Glutamatergic neuron (in vitro differentiated cells): ENCODE measurements around the gene CHN2. TPM values are rescaled to one million over a fixed set of nuclear protein-coding genes. Genes with fewer than 3 reads are reported as not detected.

Source experiments
- DNase-seq: peaks from one replicate; pipeline ENCODE4 v3.0.0; 2022
- H3K27ac Mint-ChIP-seq: one replicate; pipeline ENCODE4 v1.8.0; 2020; ENCODE audit warnings: mild to moderate bottlenecking, mixed read lengths, inconsistent platforms; ENCODE audit not compliant: unreplicated experiment
- H3K27me3 Mint-ChIP-seq: one replicate; pipeline ENCODE4 v1.8.0; 2020; ENCODE audit warnings: mild to moderate bottlenecking, moderate library complexity, mixed read lengths, inconsistent platforms; ENCODE audit not compliant: unreplicated experiment
- H3K36me3 Mint-ChIP-seq: one replicate; pipeline ENCODE4 v1.8.0; 2020; ENCODE audit warnings: mild to moderate bottlenecking, mixed read lengths, inconsistent platforms; ENCODE audit not compliant: unreplicated experiment
- H3K4me1 Mint-ChIP-seq: one replicate; pipeline ENCODE4 v1.8.0; 2020; ENCODE audit warnings: mild to moderate bottlenecking, low read depth, mixed read lengths, inconsistent platforms; ENCODE audit not compliant: unreplicated experiment
- H3K4me3 Mint-ChIP-seq: one replicate; pipeline ENCODE4 v1.8.0; 2020; ENCODE audit warnings: mild to moderate bottlenecking, mixed read lengths, inconsistent platforms; ENCODE audit not compliant: unreplicated experiment
- H3K9me3 Mint-ChIP-seq: one replicate; pipeline ENCODE4 v1.8.0; 2020; ENCODE audit warnings: mild to moderate bottlenecking, moderate library complexity, mixed read lengths, inconsistent platforms; ENCODE audit not compliant: unreplicated experiment
- CTCF ChIP-seq: fragments of 200-600 bp; sonication (generic); IDR thresholded peaks from one replicate; pipeline ENCODE4 v1.5.0; 2021; ENCODE audit not compliant: partially characterized antibody, unreplicated experiment
- total RNA-seq: library from RNA; stranded (reverse); fragmentation: NEBNext Ultra II Directional; extraction: Animal tissue kit (Norgen Biotek cat#: 25700); gene quantifications from one replicate; pipeline ENCODE4 v1.2.1, GENCODE V29; 2021; ENCODE audit not compliant: unreplicated experiment

Gene CHN2
- total RNA-seq, 1 donor from 2014 or later, result 63.2 TPM

DNA sequence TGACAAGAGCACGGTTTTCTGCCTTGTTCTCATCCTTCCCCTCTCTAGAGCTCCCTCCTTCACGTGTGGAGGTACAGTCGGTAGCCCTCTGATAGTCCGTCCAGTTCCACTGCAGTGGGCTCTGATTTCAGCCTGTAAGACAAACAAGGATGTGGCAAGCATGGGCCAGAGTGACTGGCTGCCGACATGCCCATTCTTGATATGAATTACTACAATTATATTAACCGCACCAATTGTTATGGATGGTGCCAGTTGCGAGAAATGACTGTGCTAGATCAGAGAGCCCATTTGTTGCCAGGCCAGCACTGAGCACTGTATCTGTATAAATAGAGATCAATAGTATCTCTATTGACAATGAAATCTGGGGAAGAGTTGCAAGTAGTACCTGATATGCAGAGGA, 146.6 kb downstream of the CHN2 start:
- H3K27ac Mint-ChIP-seq, result no peak overlapping the region
- no peak overlapping the region for H3K4me3 Mint-ChIP-seq
- no peaks in the 10 kb centered on the region for H3K36me3 Mint-ChIP-seq

GRCh38 chr7:29342761-29343160, 148.2 kb downstream of the CHN2 start:
- Mint-ChIP-seq H3K4me1 (peaks cover 11% of the 10 kb centered on the region), H3K9me3 (peaks cover 2% of the 10 kb centered on the region), H3K27me3 (no peaks in the 10 kb centered on the region), H3K27ac (no peak overlapping the region), H3K4me3 (no peak overlapping the region), H3K36me3 (no peaks in the 10 kb centered on the region)
- DNase-seq, result no peak
- TF ChIP-seq CTCF, result no peak

More for the DNA sequence above, 146.6 kb downstream of the CHN2 start:
- Mint-ChIP-seq H3K9me3 (no peaks in the 10 kb centered on the region), H3K27me3 (peaks cover 2% of the 10 kb centered on the region), H3K4me1 (peaks cover 16% of the 10 kb centered on the region)
- DNase-seq, result no peak
- no peak for TF ChIP-seq CTCF

DNA sequence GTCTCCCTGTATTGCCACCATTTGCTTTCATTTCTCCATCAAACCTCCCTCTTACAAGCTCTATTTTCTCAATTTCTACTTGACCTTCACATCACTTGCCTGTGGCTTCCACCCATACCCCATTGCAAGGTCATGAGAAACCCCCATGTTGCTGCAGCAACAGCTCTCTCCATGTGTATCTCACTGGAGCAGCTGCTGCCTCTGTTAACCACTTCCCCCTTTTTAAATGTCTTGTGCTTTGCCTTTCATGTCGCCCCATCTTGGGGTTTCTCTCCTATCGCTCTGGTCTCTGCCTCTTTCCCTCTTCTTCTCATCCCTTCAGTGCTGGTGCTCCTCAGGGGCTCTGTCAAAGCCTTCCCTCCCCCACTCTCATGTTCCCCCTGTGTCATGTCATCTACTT, 148.8 kb downstream of the CHN2 start:
- no peak overlapping the region for H3K4me3 Mint-ChIP-seq
- H3K9me3 Mint-ChIP-seq, result peaks cover 2% of the 10 kb centered on the region
- peaks cover 12% of the 10 kb centered on the region for H3K4me1 Mint-ChIP-seq
- no peak for TF ChIP-seq CTCF
- no peak for DNase-seq
- no peak overlapping the region for H3K27ac Mint-ChIP-seq
- H3K36me3 Mint-ChIP-seq, result no peaks in the 10 kb centered on the region
- no peaks in the 10 kb centered on the region for H3K27me3 Mint-ChIP-seq

DNA sequence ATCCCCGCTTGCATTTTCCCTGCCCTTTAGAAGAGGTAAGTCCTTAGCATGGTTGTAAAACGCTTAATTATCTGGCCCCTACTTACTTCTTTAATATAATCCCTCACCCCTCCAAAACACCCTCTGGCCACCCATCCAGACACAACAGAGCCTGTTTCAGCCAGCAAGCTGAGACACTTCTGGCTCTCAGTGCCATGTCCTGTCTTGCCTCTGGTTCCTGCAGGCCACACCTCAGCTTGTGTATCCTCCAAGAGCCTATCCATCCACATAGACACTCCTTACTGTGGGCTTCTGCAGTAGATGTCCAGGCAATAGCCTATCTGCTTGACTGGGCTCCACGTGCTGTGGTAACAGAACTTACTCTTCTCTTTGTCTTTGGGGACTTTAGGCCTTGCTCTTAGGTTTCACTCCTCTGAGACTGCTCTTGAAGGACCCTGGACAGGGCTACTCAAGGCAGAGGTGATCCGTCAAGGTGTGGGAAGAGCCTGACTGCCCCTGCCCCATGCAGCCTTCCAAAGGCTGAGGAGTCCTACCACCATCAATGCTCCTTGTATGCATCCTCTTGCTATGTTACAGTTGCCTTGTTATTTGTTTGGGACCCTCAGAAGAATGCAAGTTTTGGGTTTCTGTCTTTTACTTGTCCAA, 149.9 kb downstream of the CHN2 start:
- Mint-ChIP-seq H3K27me3 (no peaks in the 10 kb centered on the region), H3K27ac (no peak overlapping the region), H3K4me1 (peaks cover 19% of the 10 kb centered on the region), H3K9me3 (peaks cover 2% of the 10 kb centered on the region), H3K4me3 (no peak overlapping the region), H3K36me3 (no peaks in the 10 kb centered on the region)
- no peak for TF ChIP-seq CTCF
- no peak for DNase-seq

DNA sequence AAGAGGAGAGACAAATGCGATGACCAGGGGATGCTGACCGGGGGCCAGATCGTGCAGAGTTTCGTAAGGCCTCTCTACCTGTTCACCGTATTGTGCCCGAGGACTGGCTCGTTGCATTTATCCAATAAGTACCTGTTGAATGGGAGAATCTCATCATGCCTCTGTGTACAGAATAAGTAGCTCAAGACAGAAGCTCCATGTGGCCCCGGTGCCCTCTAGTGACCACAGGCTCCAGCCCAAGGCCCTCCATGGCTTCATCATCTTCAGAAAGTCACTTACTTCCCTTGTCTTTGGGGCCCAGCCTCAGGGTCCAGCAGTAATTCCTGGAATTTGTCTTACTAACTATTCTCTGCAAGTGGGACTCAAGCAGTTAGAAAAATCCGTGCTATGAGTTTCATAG, 151.0 kb downstream of the CHN2 start:
- DNase-seq, result no peak
- peaks cover 24% of the 10 kb centered on the region for H3K4me1 Mint-ChIP-seq
- H3K36me3 Mint-ChIP-seq, result no peaks in the 10 kb centered on the region
- no peak overlapping the region for H3K4me3 Mint-ChIP-seq
- no peaks in the 10 kb centered on the region for H3K27me3 Mint-ChIP-seq
- no peak overlapping the region for H3K27ac Mint-ChIP-seq
- H3K9me3 Mint-ChIP-seq, result peaks cover 2% of the 10 kb centered on the region
- no peak for TF ChIP-seq CTCF
